HG03354 (cell line): ENCODE data around the gene EIF2A.

Source experiments
- ATAC-seq: cut with Tn5 transposase; IDR thresholded peaks from one replicate; pipeline ENCODE4 v1.9.1; 2021; ENCODE audit warnings: mild to moderate bottlenecking; ENCODE audit not compliant: unreplicated experiment, poor library complexity, severe bottlenecking

EIF2A gene

GRCh38 chr3:150626148-150626930 is 79.8 kb downstream of the EIF2A start:
- no peak for ATAC-seq

- no peak for ATAC-seq
These were observed 81.0 kb downstream of the EIF2A start for GRCh38 chr3:150627557-150627956.

GRCh38 chr3:150631515-150632221 is 85.1 kb downstream of the EIF2A start:
- ATAC-seq: no peak

- no peak for ATAC-seq
These were observed 88.5 kb downstream of the EIF2A start for GRCh38 chr3:150635076-150635475.

- ATAC-seq: peak; percentile 82
These were observed 88.9 kb downstream of the EIF2A start for GRCh38 chr3:150635526-150635925.
